ENCODE measurements around the gene RRAGC. TPM values are rescaled to one million over a fixed set of nuclear protein-coding genes. Genes with fewer than 3 reads are reported as not detected.

RRAGC gene
- 19.5 and 20.2 TPM in 2 replicates for total RNA-seq

GRCh38 chr1:38859561-38860453, at the start of gene RRAGC:
TSS of gene RRAGC (minus strand) at chr1:38859772. CDS start at chr1:38859646, 126 bp downstream.

GRCh38 chr1:38881487-38881886, 21.9 kb upstream of the RRAGC start, which contains the start of gene GJA9:
TSS of gene GJA9 (minus strand) at chr1:38881587. CDS start at chr1:38876098, 5,489 bp downstream.

GRCh38 chr1:38873027-38873969, 13.7 kb upstream of the RRAGC start, which contains the start of gene MYCBP:
TSS of gene MYCBP (minus strand) at chr1:38873348. CDS start at chr1:38873305, 43 bp downstream.

Other genes with a start within 250 kb of the RRAGC start
- gene MYCBP, start 13.6 kb upstream of the RRAGC start, total RNA-seq = 14.0 and 19.2 TPM in 2 replicates
- gene GJA9, start 21.8 kb upstream of the RRAGC start, total RNA-seq = 0.21 and 0.24 TPM in 2 replicates
- gene RHBDL2, start 82.1 kb upstream of the RRAGC start, total RNA-seq = 3.2 and 8.4 TPM in 2 replicates
- gene AKIRIN1, start 131.5 kb upstream of the RRAGC start, total RNA-seq = 40.7 and 56.1 TPM in 2 replicates
- gene NDUFS5, start 166.6 kb upstream of the RRAGC start, total RNA-seq = 315 and 340 TPM in 2 replicates